ENCODE data around the gene TNFSF13. TPM values are rescaled to one million over a fixed set of nuclear protein-coding genes. Genes with fewer than 3 reads are reported as not detected.

The TNFSF13 gene
- total RNA-seq, 2 experiments from 2014 or later: 2.1 to 2.6 TPM

DNA sequence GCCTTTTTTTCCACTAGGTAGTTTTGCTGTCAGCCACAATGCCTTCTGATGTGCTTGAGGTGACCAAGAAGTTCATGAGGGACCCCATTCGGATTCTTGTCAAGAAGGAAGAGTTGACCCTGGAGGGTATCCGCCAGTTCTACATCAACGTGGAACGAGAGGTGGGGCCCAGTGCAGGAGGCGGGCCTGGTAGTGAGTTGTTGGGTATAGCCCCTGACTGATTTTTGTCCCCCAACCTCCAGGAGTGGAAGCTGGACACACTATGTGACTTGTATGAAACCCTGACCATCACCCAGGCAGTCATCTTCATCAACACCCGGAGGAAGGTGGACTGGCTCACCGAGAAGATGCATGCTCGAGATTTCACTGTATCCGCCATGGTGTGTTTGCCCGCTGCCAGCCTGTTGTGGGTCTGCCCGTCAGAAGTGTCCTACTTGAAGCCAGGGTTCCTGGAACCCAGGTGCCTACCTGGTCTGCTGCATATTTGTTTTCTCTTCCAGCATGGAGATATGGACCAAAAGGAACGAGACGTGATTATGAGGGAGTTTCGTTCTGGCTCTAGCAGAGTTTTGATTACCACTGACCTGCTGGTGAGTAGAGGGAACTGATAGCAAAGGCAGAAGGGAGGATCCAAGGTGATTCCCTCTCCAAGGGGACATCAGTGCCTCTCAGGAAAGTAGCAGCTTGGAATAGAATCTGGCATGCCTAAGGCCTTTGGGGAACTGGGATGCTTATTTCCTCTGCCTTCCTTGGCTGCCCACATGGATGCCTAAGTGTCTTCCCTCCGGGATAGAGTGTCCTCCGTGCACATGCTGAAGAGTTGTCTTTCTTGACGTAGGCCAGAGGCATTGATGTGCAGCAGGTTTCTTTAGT lies 19.0 kb downstream of the TNFSF13 start:
- intact Hi-C loops (cut with micrococcal nuclease): loop anchor here (10.0 kb wide), 1 partner anchor 533 kb away; the partner anchor contains the start of gene SLC16A11
- no peaks in the 10 kb centered on the region for H3K9me3 Mint-ChIP-seq
- peaks cover 66% of the 10 kb centered on the region for H3K36me3 Mint-ChIP-seq (ENCODE audit: low read depth)
- H3K27ac Mint-ChIP-seq: peak overlapping the region; percentile 89
- H3K4me3 Mint-ChIP-seq: no peak overlapping the region
- peaks cover 79% of the 10 kb centered on the region for H3K4me1 Mint-ChIP-seq (ENCODE audit: low read depth)
- CTCF ChIA-PET: interaction anchor here (1.1 kb wide), 1 partner anchor 12 kb away, joined by 3 read pairs; no protein-coding TSS in a partner anchor
- no peak for DNase-seq
- H3K27me3 Mint-ChIP-seq (ENCODE audit: low read depth): no peaks in the 10 kb centered on the region

DNA sequence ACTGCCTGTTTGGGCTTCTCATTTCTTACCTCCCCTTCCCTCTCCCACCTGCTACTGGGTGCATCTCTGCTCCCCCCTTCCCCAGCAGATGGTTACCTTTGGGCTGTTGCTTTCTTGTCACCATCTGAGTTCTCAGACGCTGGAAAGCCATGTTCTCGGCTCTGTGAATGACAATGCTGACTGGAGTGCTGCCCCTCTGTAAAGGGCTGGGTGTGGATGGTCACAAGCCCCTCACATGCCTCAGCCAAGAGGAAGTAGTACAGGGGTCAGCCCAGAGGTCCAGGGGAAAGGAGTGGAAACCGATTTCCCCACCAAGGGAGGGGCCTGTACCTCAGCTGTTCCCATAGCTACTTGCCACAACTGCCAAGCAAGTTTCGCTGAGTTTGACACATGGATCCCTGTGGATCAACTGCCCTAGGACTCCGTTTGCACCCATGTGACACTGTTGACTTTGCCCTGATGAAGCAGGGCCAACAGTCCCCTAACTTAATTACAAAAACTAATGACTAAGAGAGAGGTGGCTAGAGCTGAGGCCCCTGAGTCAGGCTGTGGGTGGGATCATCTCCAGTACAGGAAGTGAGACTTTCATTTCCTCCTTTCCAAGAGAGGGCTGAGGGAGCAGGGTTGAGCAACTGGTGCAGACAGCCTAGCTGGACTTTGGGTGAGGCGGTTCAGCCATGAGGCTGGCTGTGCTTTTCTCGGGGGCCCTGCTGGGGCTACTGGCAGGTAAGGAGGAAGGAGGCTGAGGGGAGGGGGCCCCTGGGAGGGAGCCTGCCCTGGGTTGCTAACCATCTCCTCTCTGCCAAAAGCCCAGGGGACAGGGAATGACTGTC lies 20.7 kb downstream of the TNFSF13 start, which contains the start of gene CD68:
Gene CD68 (plus strand): TSS at position 638 of the 833 bp plus-strand sequence. CDS start 40 bp downstream, at position 678.
- intact Hi-C loops (cut with micrococcal nuclease): loop anchor here (1.0 to 10.0 kb wide), 3 partner anchors 36 to 534 kb away; partner anchors contain the start of genes SLC16A11 and WRAP53
- peaks cover 80% of the 10 kb centered on the region for H3K4me1 Mint-ChIP-seq (ENCODE audit: low read depth)
- peak within 1 kb of the TSS; percentile 89 for H3K27ac Mint-ChIP-seq
- H3K27me3 Mint-ChIP-seq (ENCODE audit: low read depth): no peaks in the 10 kb centered on the region
- CTCF ChIA-PET: interaction anchor here (0.9 to 2.2 kb wide), 3 partner anchors 10 to 108 kb away, joined by 3 to 8 read pairs (median 5); partner anchors contain the start of genes SENP3 and TP53
- H3K4me3 Mint-ChIP-seq: peak within 1 kb of the TSS; percentile 57
- DNase-seq: peak; percentile 86
- H3K36me3 Mint-ChIP-seq (ENCODE audit: low read depth): peaks cover 52% of the 10 kb centered on the region
- no peaks in the 10 kb centered on the region for H3K9me3 Mint-ChIP-seq

DNA sequence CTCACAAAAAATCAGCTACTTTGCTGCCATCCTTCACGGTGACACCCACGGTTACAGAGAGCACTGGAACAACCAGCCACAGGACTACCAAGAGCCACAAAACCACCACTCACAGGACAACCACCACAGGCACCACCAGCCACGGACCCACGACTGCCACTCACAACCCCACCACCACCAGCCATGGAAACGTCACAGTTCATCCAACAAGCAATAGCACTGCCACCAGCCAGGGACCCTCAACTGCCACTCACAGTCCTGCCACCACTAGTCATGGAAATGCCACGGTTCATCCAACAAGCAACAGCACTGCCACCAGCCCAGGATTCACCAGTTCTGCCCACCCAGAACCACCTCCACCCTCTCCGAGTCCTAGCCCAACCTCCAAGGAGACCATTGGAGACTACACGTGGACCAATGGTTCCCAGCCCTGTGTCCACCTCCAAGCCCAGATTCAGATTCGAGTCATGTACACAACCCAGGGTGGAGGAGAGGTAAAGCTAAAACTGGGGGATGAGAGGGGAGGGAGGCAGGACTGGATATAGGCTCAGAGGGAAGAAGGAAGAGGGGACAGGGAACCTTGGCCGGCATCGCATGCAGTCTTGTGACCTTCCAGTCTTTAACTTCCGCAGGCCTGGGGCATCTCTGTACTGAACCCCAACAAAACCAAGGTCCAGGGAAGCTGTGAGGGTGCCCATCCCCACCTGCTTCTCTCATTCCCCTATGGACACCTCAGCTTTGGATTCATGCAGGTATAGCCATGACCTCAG lies 21.5 kb downstream of the TNFSF13 start:
- no peaks in the 10 kb centered on the region for H3K27me3 Mint-ChIP-seq (ENCODE audit: low read depth)
- DNase-seq: no peak
- no peaks in the 10 kb centered on the region for H3K9me3 Mint-ChIP-seq
- H3K27ac Mint-ChIP-seq: peak overlapping the region; percentile 89
- H3K4me1 Mint-ChIP-seq (ENCODE audit: low read depth): peaks cover 78% of the 10 kb centered on the region
- intact Hi-C loops (cut with micrococcal nuclease): loop anchor here (1.0 to 10.0 kb wide), 3 partner anchors 35 to 535 kb away; partner anchors contain the start of genes SLC16A11 and WRAP53
- peaks cover 48% of the 10 kb centered on the region for H3K36me3 Mint-ChIP-seq (ENCODE audit: low read depth)
- H3K4me3 Mint-ChIP-seq: peak overlapping the region; percentile 57
- CTCF ChIA-PET: interaction anchor here (1.7 to 2.2 kb wide), 2 partner anchors 19 to 107 kb away, joined by 5 to 8 read pairs; partner anchors contain the start of genes SENP3 and TP53

DNA sequence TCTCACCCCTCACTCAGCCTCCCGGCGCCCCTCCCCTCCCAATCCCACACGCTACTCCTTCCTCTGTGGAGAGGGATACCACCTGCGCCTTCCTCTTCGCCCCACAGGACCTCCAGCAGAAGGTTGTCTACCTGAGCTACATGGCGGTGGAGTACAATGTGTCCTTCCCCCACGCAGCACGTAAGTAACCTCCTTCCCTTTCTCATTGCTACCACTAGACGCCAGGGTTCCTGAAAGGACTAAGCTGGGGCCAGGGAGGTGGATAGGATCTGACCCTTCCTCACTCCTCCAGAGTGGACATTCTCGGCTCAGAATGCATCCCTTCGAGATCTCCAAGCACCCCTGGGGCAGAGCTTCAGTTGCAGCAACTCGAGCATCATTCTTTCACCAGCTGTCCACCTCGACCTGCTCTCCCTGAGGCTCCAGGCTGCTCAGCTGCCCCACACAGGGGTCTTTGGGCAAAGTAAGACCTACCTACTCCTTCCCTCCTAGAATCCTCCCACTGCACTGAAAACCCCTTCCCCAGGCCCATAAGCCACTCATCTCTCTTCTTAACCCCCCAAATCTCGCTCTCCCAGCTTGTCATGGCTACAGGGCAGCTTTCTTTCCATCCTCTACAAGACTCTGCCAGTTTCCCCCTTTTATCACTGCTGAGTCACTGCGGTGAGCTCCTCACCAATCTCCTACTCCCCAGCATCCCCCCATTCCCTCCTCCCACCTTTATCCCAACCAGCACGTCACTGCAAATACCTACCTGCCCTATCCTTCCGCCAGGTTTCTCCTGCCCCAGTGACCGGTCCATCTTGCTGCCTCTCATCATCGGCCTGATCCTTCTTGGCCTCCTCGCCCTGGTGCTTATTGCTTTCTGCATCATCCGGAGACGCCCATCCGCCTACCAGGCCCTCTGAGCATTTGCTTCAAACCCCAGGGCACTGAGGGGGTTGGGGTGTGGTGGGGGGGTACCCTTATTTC lies 22.3 kb downstream of the TNFSF13 start:
- H3K4me3 Mint-ChIP-seq: peak overlapping the region; percentile 5
- H3K36me3 Mint-ChIP-seq (ENCODE audit: low read depth): peaks cover 43% of the 10 kb centered on the region
- H3K4me1 Mint-ChIP-seq (ENCODE audit: low read depth): peaks cover 80% of the 10 kb centered on the region
- no peak for DNase-seq
- CTCF ChIA-PET: interaction anchor here (1.7 to 2.2 kb wide), 2 partner anchors 20 to 106 kb away, joined by 5 to 8 read pairs; partner anchors contain the start of genes SENP3 and TP53
- H3K27ac Mint-ChIP-seq: peak overlapping the region; percentile 75
- intact Hi-C loops (cut with micrococcal nuclease): no loop called here
- no peaks in the 10 kb centered on the region for H3K9me3 Mint-ChIP-seq
- no peaks in the 10 kb centered on the region for H3K27me3 Mint-ChIP-seq (ENCODE audit: low read depth)

DNA sequence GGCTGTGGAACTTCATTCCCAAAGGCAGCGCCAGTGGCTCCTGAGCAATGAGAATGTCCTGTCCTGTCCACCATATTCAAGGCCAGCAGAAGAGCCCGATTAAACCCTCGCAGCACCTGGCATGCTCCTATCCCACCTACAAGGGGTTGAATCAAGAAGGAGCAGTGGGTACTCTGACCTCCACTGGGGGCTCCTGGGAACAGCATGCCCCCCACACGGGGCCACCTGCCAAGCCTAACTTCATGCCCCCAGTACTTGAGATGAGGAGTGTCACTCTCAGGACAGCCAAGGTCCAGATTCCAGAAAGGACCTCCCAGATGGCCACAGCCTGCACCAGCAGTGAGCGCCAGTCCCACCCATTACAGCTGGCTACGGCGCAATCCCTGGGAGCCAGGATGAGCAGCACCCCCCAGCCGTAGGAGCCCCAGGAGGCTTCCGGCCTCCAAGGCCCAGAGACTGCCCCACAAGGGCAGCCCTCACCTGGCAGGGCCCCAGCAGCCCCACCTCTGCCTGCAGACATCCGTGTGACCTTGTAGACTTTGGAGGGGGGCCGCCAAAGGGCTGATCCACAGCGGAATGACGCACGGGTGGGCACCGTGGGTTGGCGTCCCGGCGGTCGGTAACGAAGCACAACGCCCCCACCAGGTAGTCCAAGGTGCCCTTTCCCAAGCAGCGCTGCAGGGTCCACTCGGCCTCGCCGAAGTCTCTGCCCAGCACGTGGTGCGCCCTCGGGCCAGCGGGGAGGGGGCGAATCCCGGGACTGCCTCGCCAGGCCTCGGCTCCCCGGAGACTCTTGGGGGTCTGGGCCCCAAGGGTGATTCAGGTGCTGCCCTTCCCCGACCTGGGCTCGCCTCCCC lies 24.1 kb downstream of the TNFSF13 start:
- Mint-ChIP-seq H3K4me3 (peak overlapping the region; percentile 95), H3K27me3 (ENCODE audit: low read depth) (no peaks in the 10 kb centered on the region), H3K9me3 (no peaks in the 10 kb centered on the region), H3K36me3 (ENCODE audit: low read depth) (peaks cover 26% of the 10 kb centered on the region), H3K27ac (peak overlapping the region; percentile 100), H3K4me1 (ENCODE audit: low read depth) (peaks cover 66% of the 10 kb centered on the region)
- DNase-seq: no peak
- intact Hi-C loops (cut with micrococcal nuclease): loop anchor here (1.0 to 2.0 kb wide), 6 partner anchors 10 to 260 kb away; partner anchors contain the start of genes SENP3, TMEM256 and TP53
- CTCF ChIA-PET: interaction anchor here (0.7 to 2.6 kb wide), 3 partner anchors 22 to 105 kb away, joined by 3 to 13 read pairs (median 12); partner anchors contain the start of genes SENP3, TP53 and WRAP53

DNA sequence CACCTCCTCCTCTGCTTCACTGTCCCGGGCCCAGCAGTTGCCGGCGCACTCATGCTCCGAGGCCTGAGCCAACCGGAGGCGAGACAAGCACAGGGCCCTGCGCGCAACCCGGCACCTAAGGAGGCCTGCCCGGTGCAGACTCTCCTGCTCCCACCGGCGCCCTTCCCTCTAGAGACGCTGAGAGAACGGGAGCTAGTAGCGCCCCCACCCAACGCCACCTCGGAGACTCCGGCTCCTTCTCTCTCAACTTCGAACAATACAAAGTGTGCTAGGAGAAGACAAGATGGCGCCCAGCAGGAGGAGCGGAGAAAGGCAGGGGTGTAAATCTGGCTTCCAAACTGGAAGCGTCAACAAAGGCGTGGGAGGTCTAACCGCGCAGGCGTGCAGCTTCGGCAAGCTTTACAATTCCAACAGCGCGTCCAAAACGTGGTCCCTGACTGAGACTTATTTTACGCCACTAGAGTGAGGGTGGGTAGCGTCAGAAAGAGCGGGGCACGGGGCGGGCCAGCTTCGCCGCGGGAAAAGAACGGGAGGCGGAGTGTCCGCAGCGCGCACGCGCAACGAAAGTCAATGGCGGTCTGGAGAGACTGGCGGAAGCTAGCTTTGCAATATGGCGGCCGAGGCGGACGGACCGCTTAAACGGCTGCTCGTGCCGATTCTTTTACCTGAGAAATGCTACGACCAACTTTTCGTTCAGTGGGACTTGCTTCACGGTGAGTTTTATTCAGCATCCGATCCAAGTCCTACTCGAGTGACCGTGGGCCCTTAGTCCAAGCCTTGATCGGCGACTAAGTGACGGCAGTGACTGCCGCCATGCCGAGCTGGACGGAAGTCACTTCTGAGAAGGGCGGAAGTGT lies 24.9 kb downstream of the TNFSF13 start, which contains the start of gene MPDU1:
Gene MPDU1 (plus strand): TSS at position 600 of the 857 bp plus-strand sequence. CDS start 11 bp downstream, at position 611.
- peak; percentile 96 for DNase-seq
- Mint-ChIP-seq H3K27ac (peak within 1 kb of the TSS; percentile 100), H3K9me3 (no peaks in the 10 kb centered on the region), H3K36me3 (ENCODE audit: low read depth) (peaks cover 22% of the 10 kb centered on the region), H3K27me3 (ENCODE audit: low read depth) (no peaks in the 10 kb centered on the region), H3K4me3 (peak within 1 kb of the TSS; percentile 95), H3K4me1 (ENCODE audit: low read depth) (peaks cover 58% of the 10 kb centered on the region)
- intact Hi-C loops (cut with micrococcal nuclease): loop anchor here (1.0 to 2.0 kb wide), 8 partner anchors 11 to 304 kb away; partner anchors contain the start of genes SENP3, TMEM256 and TP53
- CTCF ChIA-PET: interaction anchor here (0.6 to 2.8 kb wide), 4 partner anchors 23 to 187 kb away, joined by 3 to 13 read pairs (median 10); partner anchors contain the start of genes FXR2, SENP3, TP53 and WRAP53

DNA sequence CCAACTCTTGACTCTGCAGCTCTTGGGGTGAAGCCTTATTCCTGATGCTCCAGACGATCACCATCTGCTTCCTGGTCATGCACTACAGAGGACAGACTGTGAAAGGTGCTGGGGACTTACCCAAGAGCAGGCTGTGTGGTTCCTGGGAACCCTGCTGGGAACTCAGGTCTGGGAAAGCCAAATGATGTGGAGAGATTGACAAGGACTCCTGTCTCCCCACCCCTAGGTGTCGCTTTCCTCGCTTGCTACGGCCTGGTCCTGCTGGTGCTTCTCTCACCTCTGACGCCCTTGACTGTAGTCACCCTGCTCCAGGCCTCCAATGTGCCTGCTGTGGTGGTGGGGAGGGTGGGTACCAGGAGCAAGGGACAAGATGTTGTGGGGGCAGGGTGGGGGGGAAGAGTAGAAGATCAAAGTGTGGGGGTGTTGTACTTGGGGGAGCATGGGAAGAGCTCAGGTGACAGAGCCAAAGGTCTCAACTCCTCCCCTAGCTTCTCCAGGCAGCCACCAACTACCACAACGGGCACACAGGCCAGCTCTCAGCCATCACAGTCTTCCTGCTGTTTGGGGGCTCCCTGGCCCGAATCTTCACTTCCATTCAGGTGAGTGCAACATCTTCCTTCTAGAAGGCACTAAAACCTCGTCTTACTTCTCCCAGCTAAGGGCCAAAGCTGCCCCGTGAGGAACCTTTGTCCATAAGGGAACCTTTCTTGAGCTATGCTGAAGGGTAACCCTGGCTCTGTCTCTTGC lies 28.3 kb downstream of the TNFSF13 start:
- no peaks in the 10 kb centered on the region for H3K27me3 Mint-ChIP-seq (ENCODE audit: low read depth)
- no peak for DNase-seq
- CTCF ChIA-PET: interaction anchor here (0.6 to 1.4 kb wide), 3 partner anchors 26 to 260 kb away, joined by 3 to 5 read pairs (median 3); no protein-coding TSS in a partner anchor
- intact Hi-C loops (cut with micrococcal nuclease): no loop called here
- peaks cover 25% of the 10 kb centered on the region for H3K36me3 Mint-ChIP-seq (ENCODE audit: low read depth)
- H3K27ac Mint-ChIP-seq: peak overlapping the region; percentile 29
- H3K9me3 Mint-ChIP-seq: no peaks in the 10 kb centered on the region
- no peak overlapping the region for H3K4me3 Mint-ChIP-seq
- peaks cover 32% of the 10 kb centered on the region for H3K4me1 Mint-ChIP-seq (ENCODE audit: low read depth)

DNA sequence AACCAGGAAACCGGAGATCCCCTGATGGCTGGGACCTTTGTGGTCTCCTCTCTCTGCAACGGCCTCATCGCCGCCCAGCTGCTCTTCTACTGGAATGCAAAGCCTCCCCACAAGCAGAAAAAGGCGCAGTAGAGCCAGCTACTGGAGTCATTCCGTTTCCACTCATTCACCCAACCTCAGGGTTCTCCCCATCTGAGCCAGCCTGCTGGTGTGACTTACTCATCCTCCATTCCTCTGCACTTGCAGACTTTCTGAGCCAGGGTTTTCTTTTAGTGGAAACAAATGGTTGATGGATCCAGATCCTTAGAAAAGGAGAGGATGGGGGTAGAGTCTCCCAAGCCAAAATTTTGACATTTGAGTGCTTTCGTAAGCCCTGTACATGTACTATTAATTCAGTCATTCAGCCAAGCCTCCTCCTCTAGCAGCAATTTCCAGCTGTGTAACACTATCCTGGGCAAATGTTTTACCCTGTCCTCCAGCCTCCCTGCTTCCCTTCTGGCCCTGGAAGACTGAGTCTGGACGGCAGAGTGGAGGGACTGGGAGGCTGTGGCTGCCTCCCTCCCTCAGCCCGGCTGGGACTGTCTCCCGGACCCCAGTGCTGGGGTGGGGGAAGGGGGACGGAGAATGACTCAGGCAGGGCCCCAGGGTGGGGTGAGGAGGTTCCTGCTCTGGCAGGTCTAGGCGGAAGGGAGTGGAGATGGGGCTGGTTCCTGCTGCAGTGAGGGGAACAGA lies 29.0 kb downstream of the TNFSF13 start:
- no peak for DNase-seq
- Mint-ChIP-seq H3K4me3 (no peak overlapping the region), H3K4me1 (ENCODE audit: low read depth) (peaks cover 25% of the 10 kb centered on the region), H3K27ac (no peak overlapping the region), H3K9me3 (no peaks in the 10 kb centered on the region), H3K27me3 (ENCODE audit: low read depth) (no peaks in the 10 kb centered on the region), H3K36me3 (ENCODE audit: low read depth) (peaks cover 27% of the 10 kb centered on the region)
- intact Hi-C loops (cut with micrococcal nuclease): no loop called here
- CTCF ChIA-PET: interaction anchor here (0.6 to 1.4 kb wide), 3 partner anchors 27 to 261 kb away, joined by 3 to 5 read pairs (median 3); no protein-coding TSS in a partner anchor

All from activated naive CD4-positive, alpha-beta T cell treated with anti-CD3 and anti-CD28 coated beads for 36 hours (primary cell).